ENCODE measurements around the gene TBC1D9. TPM values are rescaled to one million over a fixed set of nuclear protein-coding genes. Genes with fewer than 3 reads are reported as not detected.

Gene TBC1D9
- total and polyA plus RNA-seq, 2 of the 13 experiments (the other 11 are each of a cell fraction or from before 2014, with no cell fraction given) = 11.9 to 12.2 TPM

- TF ChIP-seq, protein P1, sequence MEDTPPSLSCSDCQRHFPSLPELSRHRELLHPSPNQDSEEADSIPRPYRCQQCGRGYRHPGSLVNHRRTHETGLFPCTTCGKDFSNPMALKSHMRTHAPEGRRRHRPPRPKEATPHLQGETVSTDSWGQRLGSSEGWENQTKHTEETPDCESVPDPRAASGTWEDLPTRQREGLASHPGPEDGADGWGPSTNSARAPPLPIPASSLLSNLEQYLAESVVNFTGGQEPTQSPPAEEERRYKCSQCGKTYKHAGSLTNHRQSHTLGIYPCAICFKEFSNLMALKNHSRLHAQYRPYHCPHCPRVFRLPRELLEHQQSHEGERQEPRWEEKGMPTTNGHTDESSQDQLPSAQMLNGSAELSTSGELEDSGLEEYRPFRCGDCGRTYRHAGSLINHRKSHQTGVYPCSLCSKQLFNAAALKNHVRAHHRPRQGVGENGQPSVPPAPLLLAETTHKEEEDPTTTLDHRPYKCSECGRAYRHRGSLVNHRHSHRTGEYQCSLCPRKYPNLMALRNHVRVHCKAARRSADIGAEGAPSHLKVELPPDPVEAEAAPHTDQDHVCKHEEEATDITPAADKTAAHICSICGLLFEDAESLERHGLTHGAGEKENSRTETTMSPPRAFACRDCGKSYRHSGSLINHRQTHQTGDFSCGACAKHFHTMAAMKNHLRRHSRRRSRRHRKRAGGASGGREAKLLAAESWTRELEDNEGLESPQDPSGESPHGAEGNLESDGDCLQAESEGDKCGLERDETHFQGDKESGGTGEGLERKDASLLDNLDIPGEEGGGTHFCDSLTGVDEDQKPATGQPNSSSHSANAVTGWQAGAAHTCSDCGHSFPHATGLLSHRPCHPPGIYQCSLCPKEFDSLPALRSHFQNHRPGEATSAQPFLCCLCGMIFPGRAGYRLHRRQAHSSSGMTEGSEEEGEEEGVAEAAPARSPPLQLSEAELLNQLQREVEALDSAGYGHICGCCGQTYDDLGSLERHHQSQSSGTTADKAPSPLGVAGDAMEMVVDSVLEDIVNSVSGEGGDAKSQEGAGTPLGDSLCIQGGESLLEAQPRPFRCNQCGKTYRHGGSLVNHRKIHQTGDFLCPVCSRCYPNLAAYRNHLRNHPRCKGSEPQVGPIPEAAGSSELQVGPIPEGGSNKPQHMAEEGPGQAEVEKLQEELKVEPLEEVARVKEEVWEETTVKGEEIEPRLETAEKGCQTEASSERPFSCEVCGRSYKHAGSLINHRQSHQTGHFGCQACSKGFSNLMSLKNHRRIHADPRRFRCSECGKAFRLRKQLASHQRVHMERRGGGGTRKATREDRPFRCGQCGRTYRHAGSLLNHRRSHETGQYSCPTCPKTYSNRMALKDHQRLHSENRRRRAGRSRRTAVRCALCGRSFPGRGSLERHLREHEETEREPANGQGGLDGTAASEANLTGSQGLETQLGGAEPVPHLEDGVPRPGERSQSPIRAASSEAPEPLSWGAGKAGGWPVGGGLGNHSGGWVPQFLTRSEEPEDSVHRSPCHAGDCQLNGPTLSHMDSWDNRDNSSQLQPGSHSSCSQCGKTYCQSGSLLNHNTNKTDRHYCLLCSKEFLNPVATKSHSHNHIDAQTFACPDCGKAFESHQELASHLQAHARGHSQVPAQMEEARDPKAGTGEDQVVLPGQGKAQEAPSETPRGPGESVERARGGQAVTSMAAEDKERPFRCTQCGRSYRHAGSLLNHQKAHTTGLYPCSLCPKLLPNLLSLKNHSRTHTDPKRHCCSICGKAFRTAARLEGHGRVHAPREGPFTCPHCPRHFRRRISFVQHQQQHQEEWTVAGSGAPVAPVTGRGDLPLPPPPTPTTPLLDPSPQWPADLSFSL (CRISPR knock-in tag; IDR thresholded peaks at IDR 0.05) = no peak
- TF ChIP-seq MYC (CRISPR knock-in tag; IDR thresholded peaks at IDR 0.05; ENCODE audit: borderline replicate concordance) (no peak), SNRNP70 (IDR thresholded peaks at IDR 0.05; ENCODE audit: low read depth, low read length) (no peak), ZNF687 (CRISPR knock-in tag; IDR thresholded peaks at IDR 0.05) (no peak), FOXA3 (CRISPR knock-in tag; IDR thresholded peaks at IDR 0.05) (peak; percentile 68), ZNF333 (CRISPR knock-in tag; IDR thresholded peaks at IDR 0.05; ENCODE audit: borderline replicate concordance) (no peak), ZNF776 (CRISPR knock-in tag; IDR thresholded peaks at IDR 0.05) (no peak), ELF1 (CRISPR knock-in tag; IDR thresholded peaks at IDR 0.05) (no peak), ATF7 (IDR thresholded peaks at IDR 0.05) (no peak), ATF7 (CRISPR knock-in tag; IDR thresholded peaks at IDR 0.05) (no peak), ZBED4 (CRISPR knock-in tag; IDR thresholded peaks at IDR 0.05; ENCODE audit: borderline replicate concordance) (no peak), ZNF3 (CRISPR knock-in tag; IDR thresholded peaks at IDR 0.05) (no peak)
- TF ChIP-seq, protein P2, sequence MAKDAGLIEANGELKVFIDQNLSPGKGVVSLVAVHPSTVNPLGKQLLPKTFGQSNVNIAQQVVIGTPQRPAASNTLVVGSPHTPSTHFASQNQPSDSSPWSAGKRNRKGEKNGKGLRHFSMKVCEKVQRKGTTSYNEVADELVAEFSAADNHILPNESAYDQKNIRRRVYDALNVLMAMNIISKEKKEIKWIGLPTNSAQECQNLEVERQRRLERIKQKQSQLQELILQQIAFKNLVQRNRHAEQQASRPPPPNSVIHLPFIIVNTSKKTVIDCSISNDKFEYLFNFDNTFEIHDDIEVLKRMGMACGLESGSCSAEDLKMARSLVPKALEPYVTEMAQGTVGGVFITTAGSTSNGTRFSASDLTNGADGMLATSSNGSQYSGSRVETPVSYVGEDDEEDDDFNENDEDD (CRISPR knock-in tag; IDR thresholded peaks at IDR 0.05; ENCODE audit: borderline replicate concordance) = no peak
Observed at GRCh38 chr4:140710908-140711622, 45.1 kb downstream of the TBC1D9 start (continued).

Data from HepG2 (cell line).